HepG2 (cell line): Measurements from ENCODE around the gene CTSA. TPM values are rescaled to one million over a fixed set of nuclear protein-coding genes. Genes with fewer than 3 reads are reported as not detected.

Experiments used
- ETV6 ChIP-seq: sonication (generic); formaldehyde crosslinking; conservative IDR thresholded peaks from 2 replicates; pipeline ENCODE4 v1.4.0; 2020; ENCODE audit warnings: missing genetic modification reagents
- IKZF1 ChIP-seq: fragments of 450-650 bp; IDR thresholded peaks from 2 replicates; pipeline ENCODE4 v1.7.1; 2016
- PHF20 ChIP-seq: sonication (generic); formaldehyde crosslinking; IDR thresholded peaks from 2 replicates; pipeline ENCODE4 v1.5.0; 2020; ENCODE audit warnings: mild to moderate bottlenecking, missing genetic modification reagents
- RARA ChIP-seq: IDR thresholded peaks from 2 replicates; pipeline ENCODE4 v1.6.1; 2016; ENCODE audit warnings: missing genetic modification reagents, missing compliant biosample characterization
- SRSF4 ChIP-seq: fragments of 200-400 bp; formaldehyde crosslinking; IDR thresholded peaks from one replicate; pipeline ENCODE4 v1.6.1; 2018; ENCODE audit warnings: mild to moderate bottlenecking, low read depth, low read length, moderate library complexity; ENCODE audit not compliant: poor library complexity, severe bottlenecking
- ZBTB3 ChIP-seq: sonication (generic); formaldehyde crosslinking; IDR thresholded peaks from 2 replicates; pipeline ENCODE4 v1.4.0; 2020; ENCODE audit warnings: low read depth, mild to moderate bottlenecking, moderate library complexity, missing genetic modification reagents, borderline replicate concordance
- ZIK1 ChIP-seq: sonication (generic); formaldehyde crosslinking; IDR thresholded peaks from 2 replicates; pipeline ENCODE4 v1.5.0; 2020; ENCODE audit warnings: mild to moderate bottlenecking, low read depth, missing genetic modification reagents, borderline replicate concordance
- ZNF24 ChIP-seq: fragments of 450-650 bp; IDR thresholded peaks from 2 replicates; pipeline ENCODE4 v1.6.1; 2017; ENCODE audit warnings: antibody characterized with exemption, mild to moderate bottlenecking
- ZNF446 ChIP-seq: sonication (generic); formaldehyde crosslinking; IDR thresholded peaks from 2 replicates; pipeline ENCODE4 v1.5.0; 2020; ENCODE audit warnings: mild to moderate bottlenecking, missing genetic modification reagents
- ZNF777 ChIP-seq: sonication (generic); formaldehyde crosslinking; IDR thresholded peaks from 2 replicates; pipeline ENCODE4 v1.4.0; 2020; ENCODE audit warnings: missing genetic modification reagents
- polyA plus RNA-seq, 8 experiments: library from polyadenylated mRNA; depleted of rRNA in 3 of 8; stranded (reverse) in 7 of 8; unstranded in 1 of 8; fragments of >200 nt; fragmentation: Illumina TruSeq in 4 of 8; extraction: Trizol in 4 of 8; gene quantifications; 2 replicates each; pipeline versions ENCODE4 v1.2.1 to v1.2.3, GENCODE V29; 2011 to 2016; ENCODE audit warnings: low read depth in 4 of 8, missing spikeins in 1 of 8, mixed read lengths in 1 of 8; ENCODE audit not compliant: insufficient read depth in 1 of 8
- total RNA-seq, 5 experiments: library from RNA; depleted of rRNA; stranded (reverse); fragments of >200 nt; fragmentation: Illumina TruSeq; extraction: Trizol; gene quantifications; 2 replicates each; pipeline ENCODE4 v1.2.3, GENCODE V29; 2016; ENCODE audit warnings: low read depth in 1 of 5
- TF ChIP-seq, protein P1 (sequence below): sonication (generic); IDR thresholded peaks from 2 replicates; pipeline ENCODE4 v1.6.1; 2016; ENCODE audit warnings: low read depth, borderline replicate concordance
- TF ChIP-seq, protein P2 (sequence below): sonication (generic); formaldehyde crosslinking; IDR thresholded peaks from 2 replicates; pipeline ENCODE4 v1.8.0; 2022; ENCODE audit warnings: missing genetic modification reagents, mild to moderate bottlenecking, moderate library complexity, borderline replicate concordance
- TF ChIP-seq, protein P3 (sequence below): sonication (generic); formaldehyde crosslinking; IDR thresholded peaks from 2 replicates; pipeline ENCODE4 v1.4.0; 2020; ENCODE audit warnings: mild to moderate bottlenecking, missing genetic modification reagents
- TF ChIP-seq, protein P4 (sequence below): sonication (generic); formaldehyde crosslinking; IDR thresholded peaks from 2 replicates; pipeline ENCODE4 v1.9.0; 2021; ENCODE audit warnings: mild to moderate bottlenecking, missing genetic modification reagents
- TF ChIP-seq, protein P5 (sequence below): sonication (generic); formaldehyde crosslinking; IDR thresholded peaks from 2 replicates; pipeline ENCODE4 v1.5.0; 2020; ENCODE audit warnings: mild to moderate bottlenecking, missing genetic modification reagents
- TF ChIP-seq, protein P6 (sequence below): sonication (generic); formaldehyde crosslinking; IDR thresholded peaks from 2 replicates; pipeline ENCODE4 v1.4.0; 2020; ENCODE audit warnings: mild to moderate bottlenecking, missing genetic modification reagents

CTSA gene
- total and polyA plus RNA-seq, 2 of the 13 experiments (the other 11 are each of a cell fraction or from before 2014, with no cell fraction given) = 202 to 231 TPM

DNA sequence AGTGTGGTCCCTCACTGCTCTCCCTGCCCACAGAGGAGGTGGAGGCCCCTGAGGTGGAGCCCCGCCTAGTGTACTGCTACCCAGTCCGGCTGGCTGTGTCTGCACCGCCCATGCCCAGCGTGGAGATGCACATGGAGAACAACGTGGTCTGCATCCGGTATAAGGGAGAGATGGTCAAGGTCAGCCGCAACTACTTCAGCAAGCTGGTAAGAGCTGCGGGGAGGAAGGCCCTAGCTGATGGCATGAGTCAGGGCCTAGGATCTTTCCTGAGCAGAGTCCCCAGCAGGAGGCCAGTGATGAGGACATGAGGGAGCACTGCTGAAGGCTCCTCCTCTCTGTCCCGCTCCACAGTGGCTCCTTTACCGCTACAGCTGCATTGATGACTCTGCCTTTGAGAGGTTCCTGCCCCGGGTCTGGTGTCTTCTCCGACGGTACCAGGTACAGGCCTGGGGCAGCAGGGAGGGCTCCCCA, 54.6 kb downstream of the CTSA start (continued):
- TF ChIP-seq, protein P1, sequence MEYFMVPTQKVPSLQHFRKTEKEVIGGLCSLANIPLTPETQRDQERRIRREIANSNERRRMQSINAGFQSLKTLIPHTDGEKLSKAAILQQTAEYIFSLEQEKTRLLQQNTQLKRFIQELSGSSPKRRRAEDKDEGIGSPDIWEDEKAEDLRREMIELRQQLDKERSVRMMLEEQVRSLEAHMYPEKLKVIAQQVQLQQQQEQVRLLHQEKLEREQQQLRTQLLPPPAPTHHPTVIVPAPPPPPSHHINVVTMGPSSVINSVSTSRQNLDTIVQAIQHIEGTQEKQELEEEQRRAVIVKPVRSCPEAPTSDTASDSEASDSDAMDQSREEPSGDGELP = no peak
- TF ChIP-seq ZBTB3 (no peak), IKZF1 (no peak), ZIK1 (CRISPR knock-in tag) (no peak), SRSF4 (no peak), ETV6 (CRISPR knock-in tag) (no peak), RARA (CRISPR knock-in tag) (no peak), ZNF446 (no peak), ZNF24 (no peak), ZNF777 (CRISPR knock-in tag) (0 out of 2 replicates have a peak, but pooled peaks have one; percentile 3), PHF20 (CRISPR knock-in tag) (no peak)
- TF ChIP-seq, protein P2, sequence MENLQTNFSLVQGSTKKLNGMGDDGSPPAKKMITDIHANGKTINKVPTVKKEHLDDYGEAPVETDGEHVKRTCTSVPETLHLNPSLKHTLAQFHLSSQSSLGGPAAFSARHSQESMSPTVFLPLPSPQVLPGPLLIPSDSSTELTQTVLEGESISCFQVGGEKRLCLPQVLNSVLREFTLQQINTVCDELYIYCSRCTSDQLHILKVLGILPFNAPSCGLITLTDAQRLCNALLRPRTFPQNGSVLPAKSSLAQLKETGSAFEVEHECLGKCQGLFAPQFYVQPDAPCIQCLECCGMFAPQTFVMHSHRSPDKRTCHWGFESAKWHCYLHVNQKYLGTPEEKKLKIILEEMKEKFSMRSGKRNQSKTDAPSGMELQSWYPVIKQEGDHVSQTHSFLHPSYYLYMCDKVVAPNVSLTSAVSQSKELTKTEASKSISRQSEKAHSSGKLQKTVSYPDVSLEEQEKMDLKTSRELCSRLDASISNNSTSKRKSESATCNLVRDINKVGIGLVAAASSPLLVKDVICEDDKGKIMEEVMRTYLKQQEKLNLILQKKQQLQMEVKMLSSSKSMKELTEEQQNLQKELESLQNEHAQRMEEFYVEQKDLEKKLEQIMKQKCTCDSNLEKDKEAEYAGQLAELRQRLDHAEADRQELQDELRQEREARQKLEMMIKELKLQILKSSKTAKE (CRISPR knock-in tag) = peak; percentile 33; the same call in 1 of the 2 replicates
- TF ChIP-seq, protein P3, sequence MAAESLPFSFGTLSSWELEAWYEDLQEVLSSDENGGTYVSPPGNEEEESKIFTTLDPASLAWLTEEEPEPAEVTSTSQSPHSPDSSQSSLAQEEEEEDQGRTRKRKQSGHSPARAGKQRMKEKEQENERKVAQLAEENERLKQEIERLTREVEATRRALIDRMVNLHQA (CRISPR knock-in tag) = no peak
- TF ChIP-seq, protein P4, sequence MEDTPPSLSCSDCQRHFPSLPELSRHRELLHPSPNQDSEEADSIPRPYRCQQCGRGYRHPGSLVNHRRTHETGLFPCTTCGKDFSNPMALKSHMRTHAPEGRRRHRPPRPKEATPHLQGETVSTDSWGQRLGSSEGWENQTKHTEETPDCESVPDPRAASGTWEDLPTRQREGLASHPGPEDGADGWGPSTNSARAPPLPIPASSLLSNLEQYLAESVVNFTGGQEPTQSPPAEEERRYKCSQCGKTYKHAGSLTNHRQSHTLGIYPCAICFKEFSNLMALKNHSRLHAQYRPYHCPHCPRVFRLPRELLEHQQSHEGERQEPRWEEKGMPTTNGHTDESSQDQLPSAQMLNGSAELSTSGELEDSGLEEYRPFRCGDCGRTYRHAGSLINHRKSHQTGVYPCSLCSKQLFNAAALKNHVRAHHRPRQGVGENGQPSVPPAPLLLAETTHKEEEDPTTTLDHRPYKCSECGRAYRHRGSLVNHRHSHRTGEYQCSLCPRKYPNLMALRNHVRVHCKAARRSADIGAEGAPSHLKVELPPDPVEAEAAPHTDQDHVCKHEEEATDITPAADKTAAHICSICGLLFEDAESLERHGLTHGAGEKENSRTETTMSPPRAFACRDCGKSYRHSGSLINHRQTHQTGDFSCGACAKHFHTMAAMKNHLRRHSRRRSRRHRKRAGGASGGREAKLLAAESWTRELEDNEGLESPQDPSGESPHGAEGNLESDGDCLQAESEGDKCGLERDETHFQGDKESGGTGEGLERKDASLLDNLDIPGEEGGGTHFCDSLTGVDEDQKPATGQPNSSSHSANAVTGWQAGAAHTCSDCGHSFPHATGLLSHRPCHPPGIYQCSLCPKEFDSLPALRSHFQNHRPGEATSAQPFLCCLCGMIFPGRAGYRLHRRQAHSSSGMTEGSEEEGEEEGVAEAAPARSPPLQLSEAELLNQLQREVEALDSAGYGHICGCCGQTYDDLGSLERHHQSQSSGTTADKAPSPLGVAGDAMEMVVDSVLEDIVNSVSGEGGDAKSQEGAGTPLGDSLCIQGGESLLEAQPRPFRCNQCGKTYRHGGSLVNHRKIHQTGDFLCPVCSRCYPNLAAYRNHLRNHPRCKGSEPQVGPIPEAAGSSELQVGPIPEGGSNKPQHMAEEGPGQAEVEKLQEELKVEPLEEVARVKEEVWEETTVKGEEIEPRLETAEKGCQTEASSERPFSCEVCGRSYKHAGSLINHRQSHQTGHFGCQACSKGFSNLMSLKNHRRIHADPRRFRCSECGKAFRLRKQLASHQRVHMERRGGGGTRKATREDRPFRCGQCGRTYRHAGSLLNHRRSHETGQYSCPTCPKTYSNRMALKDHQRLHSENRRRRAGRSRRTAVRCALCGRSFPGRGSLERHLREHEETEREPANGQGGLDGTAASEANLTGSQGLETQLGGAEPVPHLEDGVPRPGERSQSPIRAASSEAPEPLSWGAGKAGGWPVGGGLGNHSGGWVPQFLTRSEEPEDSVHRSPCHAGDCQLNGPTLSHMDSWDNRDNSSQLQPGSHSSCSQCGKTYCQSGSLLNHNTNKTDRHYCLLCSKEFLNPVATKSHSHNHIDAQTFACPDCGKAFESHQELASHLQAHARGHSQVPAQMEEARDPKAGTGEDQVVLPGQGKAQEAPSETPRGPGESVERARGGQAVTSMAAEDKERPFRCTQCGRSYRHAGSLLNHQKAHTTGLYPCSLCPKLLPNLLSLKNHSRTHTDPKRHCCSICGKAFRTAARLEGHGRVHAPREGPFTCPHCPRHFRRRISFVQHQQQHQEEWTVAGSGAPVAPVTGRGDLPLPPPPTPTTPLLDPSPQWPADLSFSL (CRISPR knock-in tag) = no peak
- TF ChIP-seq, protein P5, sequence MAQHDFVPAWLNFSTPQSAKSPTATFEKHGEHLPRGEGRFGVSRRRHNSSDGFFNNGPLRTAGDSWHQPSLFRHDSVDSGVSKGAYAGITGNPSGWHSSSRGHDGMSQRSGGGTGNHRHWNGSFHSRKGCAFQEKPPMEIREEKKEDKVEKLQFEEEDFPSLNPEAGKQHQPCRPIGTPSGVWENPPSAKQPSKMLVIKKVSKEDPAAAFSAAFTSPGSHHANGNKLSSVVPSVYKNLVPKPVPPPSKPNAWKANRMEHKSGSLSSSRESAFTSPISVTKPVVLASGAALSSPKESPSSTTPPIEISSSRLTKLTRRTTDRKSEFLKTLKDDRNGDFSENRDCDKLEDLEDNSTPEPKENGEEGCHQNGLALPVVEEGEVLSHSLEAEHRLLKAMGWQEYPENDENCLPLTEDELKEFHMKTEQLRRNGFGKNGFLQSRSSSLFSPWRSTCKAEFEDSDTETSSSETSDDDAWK (CRISPR knock-in tag) = no peak
- TF ChIP-seq, protein P6, sequence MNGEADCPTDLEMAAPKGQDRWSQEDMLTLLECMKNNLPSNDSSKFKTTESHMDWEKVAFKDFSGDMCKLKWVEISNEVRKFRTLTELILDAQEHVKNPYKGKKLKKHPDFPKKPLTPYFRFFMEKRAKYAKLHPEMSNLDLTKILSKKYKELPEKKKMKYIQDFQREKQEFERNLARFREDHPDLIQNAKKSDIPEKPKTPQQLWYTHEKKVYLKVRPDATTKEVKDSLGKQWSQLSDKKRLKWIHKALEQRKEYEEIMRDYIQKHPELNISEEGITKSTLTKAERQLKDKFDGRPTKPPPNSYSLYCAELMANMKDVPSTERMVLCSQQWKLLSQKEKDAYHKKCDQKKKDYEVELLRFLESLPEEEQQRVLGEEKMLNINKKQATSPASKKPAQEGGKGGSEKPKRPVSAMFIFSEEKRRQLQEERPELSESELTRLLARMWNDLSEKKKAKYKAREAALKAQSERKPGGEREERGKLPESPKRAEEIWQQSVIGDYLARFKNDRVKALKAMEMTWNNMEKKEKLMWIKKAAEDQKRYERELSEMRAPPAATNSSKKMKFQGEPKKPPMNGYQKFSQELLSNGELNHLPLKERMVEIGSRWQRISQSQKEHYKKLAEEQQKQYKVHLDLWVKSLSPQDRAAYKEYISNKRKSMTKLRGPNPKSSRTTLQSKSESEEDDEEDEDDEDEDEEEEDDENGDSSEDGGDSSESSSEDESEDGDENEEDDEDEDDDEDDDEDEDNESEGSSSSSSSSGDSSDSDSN (CRISPR knock-in tag) = no peak
